NCI-H460 (cell line): Measurements from ENCODE around the gene MRTFA. TPM values are rescaled to one million over a fixed set of nuclear protein-coding genes. Genes with fewer than 3 reads are reported as not detected.
"Not testable (repeated sequence)": the region's sequence is repeated elsewhere in the genome, so short reads cannot be mapped to it uniquely, and the experiment has no call there.

ENCODE experiments used
- DNase-seq: peaks from one replicate; pipeline ENCODE4 v3.0.0-alpha.2; 2016; ENCODE audit warnings: low read depth; ENCODE audit errors: extremely low read depth
- total RNA-seq: library from RNA; depleted of rRNA; stranded (reverse); fragments of >200 nt; shearing (Covaris generic); gene quantifications from 2 replicates; pipeline ENCODE4 v1.2.3, GENCODE V29; 2014

The MRTFA gene
- total RNA-seq, 1 experiment from 2014 or later = 5.7 TPM

GRCh38 chr22:40661671-40662070, 25.2 kb upstream of the MRTFA start:
- no peak for DNase-seq

DNA sequence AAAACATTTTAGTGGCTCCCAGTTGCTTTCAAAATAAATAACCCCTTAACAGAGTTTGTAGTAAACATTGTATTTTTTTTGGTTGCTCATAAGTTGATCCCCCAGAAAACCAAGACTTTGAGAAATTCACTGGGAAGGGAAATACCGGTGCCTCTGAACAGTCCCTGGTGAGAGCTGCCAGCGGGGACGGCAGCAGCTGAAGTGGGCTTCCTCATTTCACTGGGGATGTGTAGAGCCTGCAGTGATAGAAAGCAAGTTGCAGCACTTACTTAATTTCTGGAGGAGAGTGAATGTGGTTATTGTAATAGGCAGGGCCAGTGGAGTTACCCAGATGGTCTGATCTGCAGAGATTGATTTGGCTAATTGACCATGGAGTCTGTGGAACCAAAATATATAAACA, 24.2 kb upstream of the MRTFA start:
- DNase-seq = no peak

DNA sequence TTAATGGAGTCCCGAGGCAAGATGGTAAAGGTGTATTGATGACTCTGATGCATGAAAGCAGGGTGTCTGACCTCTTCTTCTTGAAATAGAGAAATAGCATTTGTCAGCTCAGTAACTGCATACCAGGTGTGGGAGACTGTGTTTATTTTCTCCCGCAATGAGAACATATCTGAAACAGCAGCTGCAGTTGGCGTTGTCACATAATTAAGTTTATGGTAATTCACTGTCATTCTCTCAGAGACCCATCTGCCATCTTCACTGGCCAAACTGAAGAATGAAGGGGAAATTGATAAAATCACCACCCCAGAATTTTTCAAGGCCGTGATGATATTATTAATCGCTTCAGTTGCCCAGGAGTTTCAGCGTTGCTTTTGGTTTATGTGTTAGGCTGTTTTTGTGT, 22.6 kb upstream of the MRTFA start:
- no peak for DNase-seq

GRCh38 chr22:40656651-40657050, 20.1 kb upstream of the MRTFA start:
- not testable (repeated sequence) for DNase-seq

- DNase-seq = not testable (repeated sequence)
Observed at GRCh38 chr22:40655941-40656340, 19.4 kb upstream of the MRTFA start.

- peak; percentile 7 for DNase-seq
Observed at GRCh38 chr22:40654522-40655167, 18.1 kb upstream of the MRTFA start.

GRCh38 chr22:40653361-40653760, 16.8 kb upstream of the MRTFA start:
- no peak for DNase-seq

DNA sequence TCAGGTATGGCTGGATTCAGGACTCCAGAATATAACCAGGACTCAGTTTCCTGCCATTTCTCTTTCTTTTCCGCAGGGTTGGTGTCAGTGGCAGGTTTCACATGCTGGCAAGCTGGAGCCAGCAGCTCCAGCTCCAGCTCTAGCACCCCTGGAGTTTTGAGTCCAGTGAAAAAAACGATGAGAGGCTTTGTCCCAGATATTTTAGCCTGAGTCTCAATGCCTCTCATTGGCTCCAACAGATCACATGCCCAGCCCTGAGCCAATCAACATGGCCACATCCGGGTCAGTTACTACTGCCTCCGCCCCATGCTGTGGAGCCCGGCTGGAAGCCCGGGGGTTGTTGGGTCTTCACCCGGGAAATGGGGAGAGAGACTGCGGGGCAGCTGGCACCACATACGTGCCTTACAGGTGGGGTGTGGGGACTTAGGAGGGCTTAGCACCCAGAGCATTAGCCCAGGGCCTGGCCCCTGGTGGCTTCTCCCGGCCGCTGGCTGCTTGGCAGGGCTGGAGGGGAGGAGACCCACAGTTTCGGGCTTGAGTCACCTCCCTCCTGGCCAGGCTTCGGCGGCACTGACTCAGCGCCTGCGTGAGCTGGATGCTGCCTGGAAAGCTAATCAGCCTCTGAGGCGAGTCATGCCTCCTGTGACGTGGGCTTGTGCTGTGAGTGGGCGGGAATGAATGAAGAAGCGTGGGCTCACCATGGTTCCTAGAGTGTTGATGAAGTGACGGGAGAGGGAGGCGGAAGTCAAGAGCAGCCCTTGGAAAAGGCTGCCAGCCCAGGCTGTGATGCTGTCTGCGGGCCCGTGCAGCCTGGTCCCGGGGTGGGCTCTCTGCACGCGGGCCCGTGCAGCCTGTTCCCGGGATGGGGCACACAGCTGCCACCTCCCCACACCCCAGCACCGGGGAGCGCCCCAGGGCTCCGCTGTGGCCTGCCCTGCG, 15.3 kb upstream of the MRTFA start:
- peak; percentile 95 for DNase-seq

- no peak for DNase-seq
Observed at GRCh38 chr22:40651057-40651456, 14.5 kb upstream of the MRTFA start.

GRCh38 chr22:40648386-40648785, 11.9 kb upstream of the MRTFA start:
- DNase-seq = no peak

DNA sequence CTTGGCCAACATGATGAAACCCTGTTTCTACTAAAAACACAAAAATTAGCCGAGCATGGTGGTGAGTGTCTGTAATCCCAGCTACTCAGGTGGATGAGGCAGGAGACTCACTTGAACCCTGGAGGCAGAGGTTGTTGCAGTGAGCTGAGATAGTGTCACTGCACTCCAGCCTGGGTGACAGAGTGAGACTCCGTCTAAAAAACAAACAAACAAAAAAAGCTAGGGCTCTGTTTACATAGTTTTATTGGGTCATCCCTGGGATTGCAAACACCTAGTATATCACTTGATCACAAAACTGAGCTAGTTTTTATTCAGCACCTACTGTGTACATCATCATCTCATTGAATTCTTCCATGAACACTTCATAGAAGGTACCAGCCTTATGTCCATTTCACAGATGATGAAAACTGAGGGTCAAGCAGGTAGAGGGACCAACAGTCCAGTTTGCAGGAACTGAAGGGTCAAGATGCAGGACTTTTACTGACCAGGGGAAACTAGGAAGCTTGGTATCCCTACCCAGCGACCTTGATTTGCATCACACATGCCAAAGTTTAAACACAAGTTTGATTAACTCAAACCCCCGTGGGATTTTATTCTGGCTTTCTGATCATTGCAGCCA, 9.2 kb upstream of the MRTFA start:
- no peak for DNase-seq

GRCh38 chr22:40642316-40642715, 5.8 kb upstream of the MRTFA start:
- DNase-seq = no peak

- no peak for DNase-seq
Observed at GRCh38 chr22:40641269-40641668, 4.8 kb upstream of the MRTFA start.

DNA sequence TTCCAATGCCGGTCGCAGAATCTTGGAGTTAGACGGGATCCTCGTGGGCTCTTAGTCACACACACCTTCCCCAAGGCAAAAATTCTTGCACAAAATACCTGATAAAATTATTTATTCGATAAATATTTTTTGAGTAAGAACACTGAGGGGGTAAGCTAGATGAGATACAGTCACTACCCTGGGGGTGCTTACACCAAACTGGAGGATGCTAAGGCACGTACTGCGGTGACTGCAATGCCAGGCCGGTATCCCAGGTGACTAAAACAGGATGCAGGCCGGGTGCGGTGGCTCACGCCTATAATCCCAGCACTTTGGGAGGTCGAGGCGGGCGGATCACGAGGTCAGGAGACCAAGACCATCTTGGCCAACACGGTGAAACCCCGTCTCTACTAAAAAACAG, 1.7 kb upstream of the MRTFA start:
- DNase-seq = no peak

- DNase-seq = no peak
Observed at GRCh38 chr22:40637183-40638150, 948 bp upstream of the MRTFA start.

DNA sequence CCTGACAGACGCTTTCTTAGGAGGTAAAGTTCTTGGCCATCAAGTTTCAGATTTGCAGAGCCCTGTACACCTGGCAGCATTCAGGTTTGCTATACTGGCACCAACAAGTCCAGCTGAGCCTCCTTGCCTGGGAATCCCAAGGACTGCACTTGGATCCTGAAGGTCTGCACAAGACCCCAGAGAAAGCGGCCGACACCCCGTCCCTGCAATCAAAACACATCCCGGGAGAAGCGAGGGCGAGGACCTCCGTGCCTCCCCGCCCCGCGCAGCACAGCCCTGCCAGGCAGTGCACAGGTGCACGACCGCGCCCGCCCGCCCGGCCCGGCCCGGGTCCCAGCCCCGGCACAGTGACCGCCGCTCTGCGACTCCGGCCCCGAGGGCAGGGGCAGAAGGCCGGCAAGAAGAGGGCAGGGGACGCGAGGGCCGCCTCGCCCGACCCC, 559 bp downstream of the MRTFA start:
- no peak for DNase-seq

DNA sequence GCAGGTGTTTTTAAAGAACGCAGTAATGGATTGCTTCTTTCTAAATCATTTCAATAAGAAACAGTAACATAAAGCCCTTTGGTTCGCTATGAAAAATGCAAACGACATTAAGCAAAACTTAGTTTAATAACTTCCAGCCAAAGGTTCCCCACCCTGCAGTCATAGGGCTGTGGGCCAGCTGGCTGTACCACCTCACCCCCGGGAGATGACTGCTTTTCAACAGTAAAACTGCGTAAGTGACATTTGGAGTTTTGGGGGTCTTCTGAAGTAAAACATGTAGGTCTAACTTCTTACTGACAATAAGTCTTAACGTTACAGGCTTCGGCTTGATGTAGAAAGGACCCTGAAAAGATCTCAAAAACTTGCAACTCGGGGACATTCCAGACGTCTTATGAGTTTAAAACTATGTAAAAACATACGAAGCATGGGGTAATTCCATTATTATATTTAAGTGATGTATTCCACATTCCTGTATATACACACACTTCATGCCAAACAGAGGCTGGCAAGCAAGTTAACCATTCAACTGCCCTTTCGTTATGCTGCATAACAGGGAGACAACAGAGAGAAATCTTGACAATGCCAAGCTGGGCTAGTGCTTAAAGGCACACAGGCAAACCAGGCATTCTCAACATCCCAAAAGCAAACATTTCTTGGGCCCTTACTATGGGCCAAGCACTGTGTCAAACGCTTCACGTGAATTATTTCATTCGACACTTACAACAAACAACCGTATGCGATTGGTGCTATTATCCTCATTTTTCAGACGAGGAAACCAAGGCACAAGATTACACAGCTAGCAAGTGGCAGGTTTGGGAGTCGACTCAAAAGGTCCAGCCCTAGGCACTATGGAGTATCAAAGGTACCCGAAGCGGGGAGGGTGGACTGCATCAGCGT, 1.2 kb downstream of the MRTFA start:
- DNase-seq = no peak

DNA sequence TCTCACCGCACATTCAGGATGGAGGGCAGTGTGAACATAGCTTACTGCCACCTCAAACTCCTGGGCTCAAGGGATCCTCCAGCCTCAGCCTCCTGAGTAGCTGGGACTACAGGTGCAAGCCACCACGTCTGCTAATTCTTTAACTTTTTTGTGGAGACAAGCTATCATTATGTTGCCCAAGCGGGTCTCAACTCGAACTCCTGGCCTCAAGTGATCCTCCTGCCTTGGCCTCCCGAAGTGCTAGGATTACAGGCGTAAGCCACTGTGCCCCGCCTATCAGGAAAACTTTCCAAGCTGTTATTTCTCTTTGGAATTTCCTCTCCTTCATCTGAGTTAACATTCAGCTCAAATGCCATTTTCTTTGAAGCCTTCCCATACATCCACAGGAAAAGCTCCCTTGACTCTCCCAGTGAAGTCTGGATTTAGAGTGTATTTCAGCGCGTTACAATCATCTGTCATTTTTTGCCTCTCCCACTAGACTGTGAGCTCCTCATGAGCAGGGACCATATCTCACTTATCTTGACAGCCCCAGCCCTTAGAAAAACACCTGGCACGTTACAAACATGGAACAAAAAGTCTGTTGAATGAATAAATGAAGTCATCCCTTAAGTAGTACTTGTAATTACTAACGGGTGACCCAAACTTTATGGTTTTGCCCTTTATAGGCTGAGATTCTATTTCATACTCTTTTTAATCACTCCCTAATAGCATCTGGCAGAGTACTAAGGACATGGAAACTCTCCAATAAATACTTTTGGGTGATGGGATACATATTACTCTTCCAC, 2.2 kb downstream of the MRTFA start:
- DNase-seq = no peak

- no peak for DNase-seq
Observed at GRCh38 chr22:40633036-40633435, 3.5 kb downstream of the MRTFA start.
